Measurements from ENCODE around the gene ELOB.
A peak's percentile ranks its signal among the peaks of the same experiment; 100 is the strongest.

The ELOB gene

GRCh38 chr16:2776500-2777139 is 460 bp downstream of the ELOB start:
- TF ChIP-seq CTCF (conservative IDR thresholded peaks at IDR 0.05; ENCODE audit: low read length) (no peak), EZH2phosphoT487 (IDR thresholded peaks at IDR 0.05; ENCODE audit: borderline replicate concordance) (no peak)
- no peaks in the 10 kb centered on the region for H3K9me2 ChIP-seq (replicated peaks; ENCODE audit: low read depth, low read length)
- no peak overlapping the region for H2AFZ ChIP-seq (ENCODE audit: low read length)
- peak overlapping the region; percentile 73 for H3K9ac ChIP-seq (ENCODE audit: low read depth, low read length, poor library complexity, severe bottlenecking)
- H3K4me2 ChIP-seq (ENCODE audit: low read depth, low read length, poor library complexity, severe bottlenecking): peak overlapping the region; percentile 90
- peaks cover 5% of the 10 kb centered on the region; the same call in 1 of the 2 replicates for H3K36me3 ChIP-seq (ENCODE audit: insufficient read depth, low read length)
- no peaks in the 10 kb centered on the region for H3K27me3 ChIP-seq (ENCODE audit: insufficient read depth, low read length, poor library complexity, severe bottlenecking)
- no peaks in the 10 kb centered on the region for H4K20me1 ChIP-seq (ENCODE audit: insufficient read depth, low read length, poor library complexity, severe bottlenecking)
- H3K4me1 ChIP-seq (ENCODE audit: insufficient read depth, low read length, poor library complexity, severe bottlenecking): peaks cover 10% of the 10 kb centered on the region
- peak overlapping the region; percentile 84 for H3K4me3 ChIP-seq (ENCODE audit: low read length, poor library complexity, severe bottlenecking)
- peaks cover 28% of the 10 kb centered on the region for H3K79me2 ChIP-seq (ENCODE audit: insufficient read depth, low read length)
- H3K9me3 ChIP-seq (ENCODE audit: insufficient read depth, low read depth, low read length): no peaks in the 10 kb centered on the region
- H3F3A ChIP-seq (ENCODE audit: low read depth): no peaks in the 10 kb centered on the region

- no peaks in the 10 kb centered on the region for H3K9me3 ChIP-seq (ENCODE audit: insufficient read depth, low read depth, low read length)
- H3K36me3 ChIP-seq (ENCODE audit: insufficient read depth, low read length): peaks cover 12% of the 10 kb centered on the region; the same call in 1 of the 2 replicates
- H3K4me2 ChIP-seq (ENCODE audit: low read depth, low read length, poor library complexity, severe bottlenecking): peak overlapping the region; percentile 90
- no peaks in the 10 kb centered on the region for H3K9me2 ChIP-seq (replicated peaks; ENCODE audit: low read depth, low read length)
- H3K9ac ChIP-seq (ENCODE audit: low read depth, low read length, poor library complexity, severe bottlenecking): peak overlapping the region; percentile 73
- TF ChIP-seq EZH2phosphoT487 (IDR thresholded peaks at IDR 0.05; ENCODE audit: borderline replicate concordance) (no peak), CTCF (conservative IDR thresholded peaks at IDR 0.05; ENCODE audit: low read length) (no peak)
- H3K4me3 ChIP-seq (ENCODE audit: low read length, poor library complexity, severe bottlenecking): peak overlapping the region; percentile 84
- no peak overlapping the region for H2AFZ ChIP-seq (ENCODE audit: low read length)
- H3K4me1 ChIP-seq (ENCODE audit: insufficient read depth, low read length, poor library complexity, severe bottlenecking): peaks cover 10% of the 10 kb centered on the region
- no peaks in the 10 kb centered on the region for H3F3A ChIP-seq (ENCODE audit: low read depth)
- H4K20me1 ChIP-seq (ENCODE audit: insufficient read depth, low read length, poor library complexity, severe bottlenecking): peaks cover under 1% of the 10 kb centered on the region
- H3K27me3 ChIP-seq (ENCODE audit: insufficient read depth, low read length, poor library complexity, severe bottlenecking): no peaks in the 10 kb centered on the region
- H3K79me2 ChIP-seq (ENCODE audit: insufficient read depth, low read length): peaks cover 28% of the 10 kb centered on the region
Measured at GRCh38 chr16:2775765-2776499, 1.1 kb downstream of the ELOB start.

- Histone ChIP-seq H3K4me2 (ENCODE audit: low read depth, low read length, poor library complexity, severe bottlenecking) (peak overlapping the region; percentile 90), H3F3A (ENCODE audit: low read depth) (no peaks in the 10 kb centered on the region), H3K4me3 (ENCODE audit: low read length, poor library complexity, severe bottlenecking) (no peak overlapping the region), H3K27me3 (ENCODE audit: insufficient read depth, low read length, poor library complexity, severe bottlenecking) (no peaks in the 10 kb centered on the region), H3K9ac (ENCODE audit: low read depth, low read length, poor library complexity, severe bottlenecking) (peak overlapping the region; percentile 73), H4K20me1 (ENCODE audit: insufficient read depth, low read length, poor library complexity, severe bottlenecking) (peaks cover 3% of the 10 kb centered on the region), H2AFZ (ENCODE audit: low read length) (no peak overlapping the region), H3K36me3 (ENCODE audit: insufficient read depth, low read length) (peaks cover 19% of the 10 kb centered on the region; the same call in 1 of the 2 replicates), H3K9me2 (replicated peaks; ENCODE audit: low read depth, low read length) (no peaks in the 10 kb centered on the region), H3K9me3 (ENCODE audit: insufficient read depth, low read depth, low read length) (no peaks in the 10 kb centered on the region), H3K79me2 (ENCODE audit: insufficient read depth, low read length) (peaks cover 28% of the 10 kb centered on the region), H3K4me1 (ENCODE audit: insufficient read depth, low read length, poor library complexity, severe bottlenecking) (peaks cover 10% of the 10 kb centered on the region)
- TF ChIP-seq EZH2phosphoT487 (IDR thresholded peaks at IDR 0.05; ENCODE audit: borderline replicate concordance): no peak
- TF ChIP-seq CTCF (conservative IDR thresholded peaks at IDR 0.05; ENCODE audit: low read length): no peak
Measured at GRCh38 chr16:2775131-2775716, 1.9 kb downstream of the ELOB start.
